Thyroid gland (tissue), 4 donors: ENCODE measurements around the gene SLC7A10.

ENCODE experiments used
- CTCF ChIP-seq, 6 experiments: fragments of 200-600 bp in 3 of 6; fragments of 450-650 bp in 3 of 6; sonication (generic) in 3 of 6; IDR thresholded peaks; one replicate each; pipeline ENCODE4 v1.5.1; 2016 to 2019; ENCODE audit warnings: antibody characterized with exemption in 6 of 6, mild to moderate bottlenecking in 2 of 6, inconsistent platforms in 1 of 6, moderate library complexity in 1 of 6
- POLR2A ChIP-seq, 2 donors: fragments of 450-650 bp; IDR thresholded peaks; one replicate each; pipeline ENCODE4 v1.6.1; 2017; ENCODE audit warnings: antibody characterized with exemption in 2 of 2, mild to moderate bottlenecking in 2 of 2, moderate library complexity in 1 of 2

- TF ChIP-seq CTCF (IDR thresholded peaks at IDR 0.05) (no peak), POLR2A (IDR thresholded peaks at IDR 0.05) (no peak)
Measured at GRCh38 chr19:33204136-33204973, 21.3 kb downstream of the SLC7A10 start.
